H1 (cell line): Measurements from ENCODE around the gene GALNT1.

Experiments
- EGR1 ChIP-seq: IDR thresholded peaks from 2 replicates; pipeline ENCODE4 v1.6.1; 2011; ENCODE audit warnings: low read depth, low read length, borderline replicate concordance
- EP300 ChIP-seq, 2 experiments: IDR thresholded peaks; 1 replicate in 1 of 2; 2 replicates in 1 of 2; pipeline ENCODE4 v1.6.1; 2011 to 2012; ENCODE audit warnings: low read depth in 2 of 2, low read length in 2 of 2, mild to moderate bottlenecking in 2 of 2, borderline replicate concordance in 1 of 2, inconsistent platforms in 1 of 2, moderate library complexity in 1 of 2
- HDAC2 ChIP-seq, 2 experiments: fragments of 300-600 bp in 1 of 2; sonication (generic) in 1 of 2; IDR thresholded peaks; 2 replicates each; pipeline ENCODE4 v1.6.1; 2011 to 2012; ENCODE audit warnings: low read depth in 2 of 2, low read length in 2 of 2, mild to moderate bottlenecking in 2 of 2, moderate library complexity in 2 of 2, borderline replicate concordance in 1 of 2, inconsistent platforms in 1 of 2
- MAFK ChIP-seq: IDR thresholded peaks from 2 replicates; pipeline ENCODE4 v1.6.1; 2012; ENCODE audit warnings: low read depth, mild to moderate bottlenecking, improper control_type of control experiment, low read length
- POLR2A ChIP-seq, 2 experiments: IDR thresholded peaks; 1 replicate in 1 of 2; 2 replicates in 1 of 2; pipeline ENCODE4 v1.6.1; 2011; ENCODE audit warnings: low read depth in 2 of 2, low read length in 2 of 2, mild to moderate bottlenecking in 2 of 2; ENCODE audit errors: control extremely low read depth in 1 of 2
- TAF1 ChIP-seq: IDR thresholded peaks from 2 replicates; pipeline ENCODE4 v1.6.1; 2011; ENCODE audit warnings: mild to moderate bottlenecking, low read depth, low read length
- TBP ChIP-seq: IDR thresholded peaks from 2 replicates; pipeline ENCODE4 v1.6.1; 2011; ENCODE audit warnings: low read depth, low read length, improper control_type of control experiment
- TF ChIP-seq, protein P1 (sequence below): IDR thresholded peaks from 2 replicates; pipeline ENCODE4 v1.6.1; 2012; ENCODE audit warnings: inconsistent platforms
- TF ChIP-seq, protein P2 (sequence below), 3 experiments: IDR thresholded peaks; 1 replicate in 2 of 3; 2 replicates in 1 of 3; pipeline versions ENCODE4 v1.5.1 to v1.6.1; 2011; ENCODE audit warnings: low read length in 3 of 3, mild to moderate bottlenecking in 3 of 3, inconsistent platforms in 2 of 3, low read depth in 1 of 3, moderate library complexity in 1 of 3; ENCODE audit not compliant: insufficient read depth in 1 of 3; ENCODE audit errors: control extremely low read depth in 1 of 3

DNA sequence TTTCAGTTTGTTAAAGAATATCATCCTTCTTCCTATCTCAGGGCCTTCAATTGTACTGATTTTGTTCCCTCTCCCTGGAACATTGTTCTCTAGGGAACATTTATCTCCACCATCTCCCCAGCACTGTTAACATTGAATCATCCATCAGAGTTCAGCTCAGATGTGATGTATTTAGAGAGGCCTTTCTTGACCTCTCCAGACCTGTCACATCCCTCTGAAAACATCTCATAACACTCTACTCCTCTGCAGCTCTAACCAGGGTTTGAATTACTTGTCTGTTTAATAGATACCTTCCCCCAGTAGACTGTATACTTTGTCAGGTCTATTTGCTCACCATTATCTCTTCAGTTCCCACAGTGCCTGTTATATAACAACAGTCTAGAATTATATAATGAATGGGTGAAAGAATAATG, 98.6 kb downstream of the GALNT1 start:
- TF ChIP-seq HDAC2 (IDR thresholded peaks at IDR 0.05; ENCODE audit: borderline replicate concordance in 1 of 2, low read depth in 2 of 2, low read length in 2 of 2) (no peak), EP300 (IDR thresholded peaks at IDR 0.05; ENCODE audit: borderline replicate concordance in 1 of 2, low read depth in 2 of 2, low read length in 2 of 2) (no peak), TBP (no peak), POLR2A (IDR thresholded peaks at IDR 0.05; ENCODE audit: control extremely low read depth in 1 of 2, low read depth in 2 of 2, low read length in 2 of 2) (no peak), TAF1 (no peak), EGR1 (no peak), MAFK (no peak)
- TF ChIP-seq, protein P1, sequence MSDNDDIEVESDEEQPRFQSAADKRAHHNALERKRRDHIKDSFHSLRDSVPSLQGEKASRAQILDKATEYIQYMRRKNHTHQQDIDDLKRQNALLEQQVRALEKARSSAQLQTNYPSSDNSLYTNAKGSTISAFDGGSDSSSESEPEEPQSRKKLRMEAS, result no peak
- TF ChIP-seq, protein P2, sequence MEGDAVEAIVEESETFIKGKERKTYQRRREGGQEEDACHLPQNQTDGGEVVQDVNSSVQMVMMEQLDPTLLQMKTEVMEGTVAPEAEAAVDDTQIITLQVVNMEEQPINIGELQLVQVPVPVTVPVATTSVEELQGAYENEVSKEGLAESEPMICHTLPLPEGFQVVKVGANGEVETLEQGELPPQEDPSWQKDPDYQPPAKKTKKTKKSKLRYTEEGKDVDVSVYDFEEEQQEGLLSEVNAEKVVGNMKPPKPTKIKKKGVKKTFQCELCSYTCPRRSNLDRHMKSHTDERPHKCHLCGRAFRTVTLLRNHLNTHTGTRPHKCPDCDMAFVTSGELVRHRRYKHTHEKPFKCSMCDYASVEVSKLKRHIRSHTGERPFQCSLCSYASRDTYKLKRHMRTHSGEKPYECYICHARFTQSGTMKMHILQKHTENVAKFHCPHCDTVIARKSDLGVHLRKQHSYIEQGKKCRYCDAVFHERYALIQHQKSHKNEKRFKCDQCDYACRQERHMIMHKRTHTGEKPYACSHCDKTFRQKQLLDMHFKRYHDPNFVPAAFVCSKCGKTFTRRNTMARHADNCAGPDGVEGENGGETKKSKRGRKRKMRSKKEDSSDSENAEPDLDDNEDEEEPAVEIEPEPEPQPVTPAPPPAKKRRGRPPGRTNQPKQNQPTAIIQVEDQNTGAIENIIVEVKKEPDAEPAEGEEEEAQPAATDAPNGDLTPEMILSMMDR (IDR thresholded peaks at IDR 0.05; ENCODE audit: control extremely low read depth in 1 of 3, insufficient read depth in 1 of 3, low read depth in 1 of 3, low read length in 3 of 3), result no peak
